GM12874 (cell line): Measurements from ENCODE around the gene CNTLN.

Source experiments
- CTCF ChIP-seq: IDR thresholded peaks from 2 replicates; pipeline ENCODE4 v1.5.1; 2011; ENCODE audit warnings: low read depth, mild to moderate bottlenecking, control low read depth, low read length, moderate library complexity; ENCODE audit not compliant: insufficient read depth

The CNTLN gene

GRCh38 chr9:17319864-17320263 lies 185.0 kb downstream of the CNTLN start:
- no peak for TF ChIP-seq CTCF

GRCh38 chr9:17322882-17323864 lies 188.3 kb downstream of the CNTLN start:
- TF ChIP-seq CTCF = no peak

- TF ChIP-seq CTCF = no peak
Measured at GRCh38 chr9:17328331-17328730, 193.5 kb downstream of the CNTLN start.

- no peak for TF ChIP-seq CTCF
Measured at GRCh38 chr9:17330097-17330496, 195.3 kb downstream of the CNTLN start.

- no peak for TF ChIP-seq CTCF
Measured at GRCh38 chr9:17332115-17332514, 197.3 kb downstream of the CNTLN start.

- TF ChIP-seq CTCF = no peak
Measured at GRCh38 chr9:17339156-17339555, 204.3 kb downstream of the CNTLN start.

- no peak for TF ChIP-seq CTCF
Measured at GRCh38 chr9:17342696-17343095, 207.9 kb downstream of the CNTLN start.
